Measurements from ENCODE around the gene REG1A.

Gene REG1A

GRCh38 chr2:79128406-79128805, 8.1 kb downstream of the REG1A start:
- DNase-seq = no peak

DNA sequence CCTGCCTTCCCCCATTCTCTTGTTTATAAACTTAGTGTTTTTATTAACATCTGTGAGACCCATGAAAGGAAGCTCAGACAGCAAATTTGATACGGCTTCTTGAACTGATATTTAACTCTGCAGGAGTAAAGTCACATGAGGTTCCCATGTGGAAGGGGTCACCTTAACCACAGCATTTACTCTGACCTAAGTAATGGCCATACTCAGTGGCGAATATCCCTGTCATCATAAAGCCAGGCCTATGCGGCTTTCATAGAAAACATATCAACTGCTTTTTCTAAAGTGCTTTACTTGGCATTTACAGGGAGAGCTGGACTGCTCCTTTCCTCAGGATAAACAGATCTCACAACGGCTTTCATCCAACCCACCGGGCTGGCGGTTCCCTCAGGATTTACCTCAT, 9.0 kb downstream of the REG1A start:
- DNase-seq = no peak

DNA sequence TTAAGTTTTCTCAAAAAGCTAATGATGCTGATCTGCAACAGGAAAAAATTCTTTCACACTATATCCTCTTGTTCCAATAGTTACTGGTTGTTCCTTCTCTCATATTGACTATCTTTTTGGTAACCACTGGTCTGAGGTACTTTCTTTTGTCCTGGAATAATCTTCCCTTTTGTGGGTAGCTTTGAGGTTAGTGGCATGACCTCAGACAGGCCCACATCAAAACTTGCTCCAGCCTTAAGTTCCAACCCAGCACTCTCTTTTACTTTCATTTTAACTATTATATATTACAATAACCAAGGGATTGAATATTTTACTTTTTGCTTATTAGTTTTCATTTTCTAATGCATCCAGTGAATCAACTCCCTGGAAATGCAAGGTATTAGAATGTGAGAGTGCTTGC, 9.5 kb downstream of the REG1A start:
- DNase-seq = no peak

GRCh38 chr2:79131687-79132086, 11.4 kb downstream of the REG1A start:
- DNase-seq = no peak

DNA sequence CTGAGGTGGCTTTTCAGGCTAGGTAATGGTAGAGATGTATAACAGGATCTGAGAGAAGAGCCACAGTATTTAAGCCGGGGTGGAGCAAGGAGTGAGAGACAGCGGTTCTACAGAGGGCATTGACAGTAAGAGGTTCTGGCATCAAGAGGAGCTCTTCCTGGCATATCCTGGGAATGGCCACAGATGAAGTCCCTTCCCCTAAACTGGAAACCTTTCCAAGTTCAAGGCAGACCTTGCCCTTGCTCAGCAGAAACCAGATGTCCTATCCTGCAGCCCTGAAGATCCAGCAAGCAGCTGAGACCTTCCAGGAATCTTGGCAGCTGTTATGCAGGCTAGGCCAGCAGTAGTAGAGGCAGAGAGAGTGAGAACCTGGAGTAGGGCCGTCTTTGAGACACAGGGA, 18.1 kb downstream of the REG1A start:
- DNase-seq = no peak

DNA sequence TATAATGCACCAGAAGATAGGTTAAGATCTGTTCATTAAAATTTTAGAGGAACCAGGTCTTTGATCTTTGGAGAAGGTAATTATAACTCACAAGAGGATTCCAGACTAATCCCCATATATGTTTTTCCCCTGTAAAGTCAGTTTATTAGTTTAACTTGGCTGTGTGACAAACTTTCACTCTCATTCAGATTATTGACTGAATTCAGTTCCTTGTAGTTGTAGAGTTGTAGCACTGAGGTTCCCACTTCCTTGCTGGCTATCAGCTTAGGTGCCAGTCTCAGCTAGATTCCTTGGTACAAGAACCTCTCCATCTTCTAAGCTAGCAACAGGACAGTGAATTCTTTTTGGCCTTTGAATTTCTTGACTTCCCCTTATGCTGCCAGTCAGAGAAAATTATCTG, 19.1 kb downstream of the REG1A start:
- no peak for DNase-seq

DNA sequence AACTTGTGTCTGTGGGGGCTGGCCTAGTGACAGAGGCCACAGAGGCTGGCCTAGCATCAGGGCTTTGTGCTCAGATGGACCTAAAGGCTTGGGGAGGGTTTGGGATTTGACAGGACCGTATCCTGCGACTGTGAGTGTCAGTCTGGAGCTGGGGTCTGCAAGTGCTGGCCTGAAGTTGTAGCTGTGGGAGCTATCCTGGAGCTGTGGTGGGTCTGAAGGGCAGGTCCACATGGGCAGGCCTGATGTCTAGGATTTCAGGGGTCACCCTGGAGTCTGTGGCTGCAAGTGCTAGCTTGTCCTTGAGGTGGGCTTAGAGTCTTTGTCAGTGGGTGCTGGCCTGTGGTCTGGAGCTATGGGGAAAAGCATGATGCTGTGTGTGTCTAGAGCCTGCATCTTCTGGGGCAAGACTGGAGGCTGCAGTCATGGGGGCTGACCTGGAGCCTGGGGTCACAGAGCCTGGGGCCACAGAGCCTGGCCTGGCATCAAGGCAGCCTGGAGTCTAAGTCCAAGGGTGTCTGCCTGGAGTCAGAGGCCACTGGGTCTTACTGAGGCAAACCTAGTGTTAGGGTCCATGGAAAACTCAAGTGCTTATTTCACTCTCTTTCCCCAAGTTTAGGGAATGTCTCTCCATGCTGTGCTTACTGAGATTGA, 35.7 kb downstream of the REG1A start:
- no peak for DNase-seq

DNA sequence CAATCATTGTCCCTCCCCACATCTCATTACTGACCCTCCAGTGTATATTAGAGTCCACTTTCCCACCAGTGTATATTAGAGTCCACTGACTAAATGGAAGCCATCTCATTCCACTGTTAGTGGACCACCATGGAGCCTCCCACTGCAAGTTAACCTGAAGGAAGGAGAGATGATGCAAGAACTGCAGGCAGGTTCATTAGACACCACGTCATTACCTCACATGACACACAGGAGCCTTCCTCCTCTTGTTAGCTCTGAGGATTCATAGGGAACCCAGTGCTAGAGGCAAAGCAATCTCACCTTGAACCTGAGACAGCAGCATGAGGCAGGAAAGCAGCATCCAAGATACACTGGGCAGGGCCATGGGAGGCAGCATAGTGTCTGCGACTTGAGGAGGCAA, 38.7 kb downstream of the REG1A start:
- no peak for DNase-seq

GRCh38 chr2:79159653-79160052, 39.4 kb downstream of the REG1A start, which contains the start of gene REG3A:
Gene REG3A (minus strand): TSS chr2:79159753. CDS start chr2:79159405, 348 bp downstream.
- no peak for DNase-seq

DNA sequence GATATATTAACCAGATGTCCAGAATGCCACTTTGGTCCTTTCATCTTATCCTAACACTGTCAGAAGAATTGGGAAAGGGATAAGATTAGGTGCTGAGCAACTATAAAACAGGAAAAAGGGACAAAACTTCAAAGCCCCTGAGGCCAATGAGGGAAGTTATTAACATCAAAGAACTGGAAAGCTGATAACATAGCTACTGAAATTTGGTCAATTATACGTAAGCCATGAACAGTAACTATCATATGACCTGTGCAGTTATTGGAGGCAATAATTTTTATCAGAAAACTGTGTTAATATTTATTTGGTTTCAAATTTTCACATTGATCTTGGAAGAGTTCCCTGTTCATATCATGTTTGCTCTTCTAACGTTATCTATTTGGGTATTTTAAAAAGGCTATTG, 41.8 kb downstream of the REG1A start:
- DNase-seq = no peak

- no peak for DNase-seq
Measured at GRCh38 chr2:79162801-79163200, 42.5 kb downstream of the REG1A start.

GRCh38 chr2:79171348-79171958, 51.2 kb downstream of the REG1A start:
- no peak for DNase-seq
